ENCODE data around the gene CTNNBL1.

Gene CTNNBL1

GRCh38 chr20:37804584-37805566 lies 111.0 kb downstream of the CTNNBL1 start:
- H3K27ac ChIP-seq (ENCODE audit: low read depth, low read length), result no peak overlapping the region

GRCh38 chr20:37807471-37808232 lies 113.8 kb downstream of the CTNNBL1 start:
- Histone ChIP-seq H3K9me3 (ENCODE audit: control insufficient read depth in 1 of 2, low read length in 2 of 2) (no peaks in the 10 kb centered on the region), H3K9ac (ENCODE audit: low read depth in 1 of 2, low read length in 2 of 2) (no peak overlapping the region), H3K27me3 (ENCODE audit: control insufficient read depth in 1 of 2, insufficient read depth in 2 of 2, low read length in 2 of 2) (no peaks in the 10 kb centered on the region), H3K4me3 (ENCODE audit: low read depth in 1 of 2, low read length in 2 of 2) (no peak overlapping the region), H3K27ac (ENCODE audit: low read depth, low read length) (no peak overlapping the region), H3K4me1 (ENCODE audit: control insufficient read depth in 1 of 2, insufficient read depth in 2 of 2, low read length in 2 of 2) (peaks cover 7 to 14% of the 10 kb centered on the region in 2 donors), H3K36me3 (ENCODE audit: control insufficient read depth in 1 of 2, insufficient read depth in 2 of 2, low read length in 2 of 2) (peaks cover 15 to 55% of the 10 kb centered on the region in 2 donors)

More at GRCh38 chr20:37804584-37805566, 111.0 kb downstream of the CTNNBL1 start:
- no peaks in the 10 kb centered on the region for H3K9me3 ChIP-seq (ENCODE audit: control insufficient read depth in 1 of 2, low read length in 2 of 2)
- no peaks in the 10 kb centered on the region for H3K27me3 ChIP-seq (ENCODE audit: control insufficient read depth in 1 of 2, insufficient read depth in 2 of 2, low read length in 2 of 2)
- H3K4me1 ChIP-seq (ENCODE audit: control insufficient read depth in 1 of 2, insufficient read depth in 2 of 2, low read length in 2 of 2), result peaks cover 7 to 14% of the 10 kb centered on the region in 2 donors
- H3K36me3 ChIP-seq (ENCODE audit: control insufficient read depth in 1 of 2, insufficient read depth in 2 of 2, low read length in 2 of 2), result peaks cover 16 to 50% of the 10 kb centered on the region in 2 donors
- H3K9ac ChIP-seq (ENCODE audit: low read depth in 1 of 2, low read length in 2 of 2), result no peak overlapping the region
- H3K4me3 ChIP-seq (ENCODE audit: low read depth in 1 of 2, low read length in 2 of 2), result no peak overlapping the region

- no peak overlapping the region for H3K4me3 ChIP-seq (ENCODE audit: low read depth in 1 of 2, low read length in 2 of 2)
- H3K36me3 ChIP-seq (ENCODE audit: control insufficient read depth in 1 of 2, insufficient read depth in 2 of 2, low read length in 2 of 2), result peaks cover 13 to 47% of the 10 kb centered on the region in 2 donors
- no peak overlapping the region for H3K27ac ChIP-seq (ENCODE audit: low read depth, low read length)
Measured at GRCh38 chr20:37808233-37809070, 114.6 kb downstream of the CTNNBL1 start.

GRCh38 chr20:37810027-37810426 lies 116.2 kb downstream of the CTNNBL1 start:
- Histone ChIP-seq H3K4me1 (ENCODE audit: control insufficient read depth in 1 of 2, insufficient read depth in 2 of 2, low read length in 2 of 2) (peaks cover under 1 to 2% of the 10 kb centered on the region in 2 donors), H3K27ac (ENCODE audit: low read depth, low read length) (no peak overlapping the region), H3K36me3 (ENCODE audit: control insufficient read depth in 1 of 2, insufficient read depth in 2 of 2, low read length in 2 of 2) (peaks cover 13 to 36% of the 10 kb centered on the region in 2 donors), H3K4me3 (ENCODE audit: low read depth in 1 of 2, low read length in 2 of 2) (no peak overlapping the region), H3K9ac (ENCODE audit: low read depth in 1 of 2, low read length in 2 of 2) (no peak overlapping the region), H3K27me3 (ENCODE audit: control insufficient read depth in 1 of 2, insufficient read depth in 2 of 2, low read length in 2 of 2) (no peaks in the 10 kb centered on the region), H3K9me3 (ENCODE audit: control insufficient read depth in 1 of 2, low read length in 2 of 2) (no peaks in the 10 kb centered on the region)

More at GRCh38 chr20:37808233-37809070, 114.6 kb downstream of the CTNNBL1 start:
- H3K27me3 ChIP-seq (ENCODE audit: control insufficient read depth in 1 of 2, insufficient read depth in 2 of 2, low read length in 2 of 2), result no peaks in the 10 kb centered on the region
- H3K4me1 ChIP-seq (ENCODE audit: control insufficient read depth in 1 of 2, insufficient read depth in 2 of 2, low read length in 2 of 2), result peaks cover 7 to 12% of the 10 kb centered on the region in 2 donors
- H3K9ac ChIP-seq (ENCODE audit: low read depth in 1 of 2, low read length in 2 of 2), result no peak overlapping the region
- H3K9me3 ChIP-seq (ENCODE audit: control insufficient read depth in 1 of 2, low read length in 2 of 2), result no peaks in the 10 kb centered on the region

- H3K27ac ChIP-seq (ENCODE audit: low read depth, low read length), result no peak overlapping the region
- H3K27me3 ChIP-seq (ENCODE audit: control insufficient read depth in 1 of 2, insufficient read depth in 2 of 2, low read length in 2 of 2), result no peaks in the 10 kb centered on the region
- no peaks in the 10 kb centered on the region for H3K9me3 ChIP-seq (ENCODE audit: control insufficient read depth in 1 of 2, low read length in 2 of 2)
- no peaks in the 10 kb centered on the region for H3K4me1 ChIP-seq (ENCODE audit: control insufficient read depth in 1 of 2, insufficient read depth in 2 of 2, low read length in 2 of 2)
- no peaks in the 10 kb centered on the region for H3K36me3 ChIP-seq (ENCODE audit: control insufficient read depth in 1 of 2, insufficient read depth in 2 of 2, low read length in 2 of 2)
- H3K9ac ChIP-seq (ENCODE audit: low read depth in 1 of 2, low read length in 2 of 2), result no peak overlapping the region
- no peak overlapping the region for H3K4me3 ChIP-seq (ENCODE audit: low read depth in 1 of 2, low read length in 2 of 2)
Measured at GRCh38 chr20:37816003-37816402, 122.2 kb downstream of the CTNNBL1 start.

GRCh38 chr20:37816726-37817125 lies 122.9 kb downstream of the CTNNBL1 start:
- Histone ChIP-seq H3K9ac (ENCODE audit: low read depth in 1 of 2, low read length in 2 of 2) (no peak overlapping the region), H3K27me3 (ENCODE audit: control insufficient read depth in 1 of 2, insufficient read depth in 2 of 2, low read length in 2 of 2) (no peaks in the 10 kb centered on the region), H3K36me3 (ENCODE audit: control insufficient read depth in 1 of 2, insufficient read depth in 2 of 2, low read length in 2 of 2) (no peaks in the 10 kb centered on the region), H3K4me3 (ENCODE audit: low read depth in 1 of 2, low read length in 2 of 2) (no peak overlapping the region), H3K9me3 (ENCODE audit: control insufficient read depth in 1 of 2, low read length in 2 of 2) (no peaks in the 10 kb centered on the region), H3K4me1 (ENCODE audit: control insufficient read depth in 1 of 2, insufficient read depth in 2 of 2, low read length in 2 of 2) (no peaks in the 10 kb centered on the region), H3K27ac (ENCODE audit: low read depth, low read length) (no peak overlapping the region)

- Histone ChIP-seq H3K9ac (ENCODE audit: low read depth in 1 of 2, low read length in 2 of 2) (no peak overlapping the region), H3K4me3 (ENCODE audit: low read depth in 1 of 2, low read length in 2 of 2) (no peak overlapping the region), H3K9me3 (ENCODE audit: control insufficient read depth in 1 of 2, low read length in 2 of 2) (no peaks in the 10 kb centered on the region), H3K4me1 (ENCODE audit: control insufficient read depth in 1 of 2, insufficient read depth in 2 of 2, low read length in 2 of 2) (no peaks in the 10 kb centered on the region), H3K27ac (ENCODE audit: low read depth, low read length) (no peak overlapping the region), H3K36me3 (ENCODE audit: control insufficient read depth in 1 of 2, insufficient read depth in 2 of 2, low read length in 2 of 2) (no peaks in the 10 kb centered on the region), H3K27me3 (ENCODE audit: control insufficient read depth in 1 of 2, insufficient read depth in 2 of 2, low read length in 2 of 2) (no peaks in the 10 kb centered on the region)
Measured at GRCh38 chr20:37821696-37822095, 127.9 kb downstream of the CTNNBL1 start.

- Histone ChIP-seq H3K36me3 (ENCODE audit: control insufficient read depth in 1 of 2, insufficient read depth in 2 of 2, low read length in 2 of 2) (no peaks in the 10 kb centered on the region), H3K27me3 (ENCODE audit: control insufficient read depth in 1 of 2, insufficient read depth in 2 of 2, low read length in 2 of 2) (no peaks in the 10 kb centered on the region), H3K9me3 (ENCODE audit: control insufficient read depth in 1 of 2, low read length in 2 of 2) (no peaks in the 10 kb centered on the region), H3K4me3 (ENCODE audit: low read depth in 1 of 2, low read length in 2 of 2) (no peak overlapping the region), H3K9ac (ENCODE audit: low read depth in 1 of 2, low read length in 2 of 2) (no peak overlapping the region), H3K4me1 (ENCODE audit: control insufficient read depth in 1 of 2, insufficient read depth in 2 of 2, low read length in 2 of 2) (no peaks in the 10 kb centered on the region), H3K27ac (ENCODE audit: low read depth, low read length) (no peak overlapping the region)
Measured at GRCh38 chr20:37822141-37822601, 128.3 kb downstream of the CTNNBL1 start.

- no peak overlapping the region for H3K27ac ChIP-seq (ENCODE audit: low read depth, low read length)
- no peaks in the 10 kb centered on the region for H3K9me3 ChIP-seq (ENCODE audit: control insufficient read depth in 1 of 2, low read length in 2 of 2)
- no peaks in the 10 kb centered on the region for H3K27me3 ChIP-seq (ENCODE audit: control insufficient read depth in 1 of 2, insufficient read depth in 2 of 2, low read length in 2 of 2)
- no peaks in the 10 kb centered on the region for H3K36me3 ChIP-seq (ENCODE audit: control insufficient read depth in 1 of 2, insufficient read depth in 2 of 2, low read length in 2 of 2)
- no peaks in the 10 kb centered on the region for H3K4me1 ChIP-seq (ENCODE audit: control insufficient read depth in 1 of 2, insufficient read depth in 2 of 2, low read length in 2 of 2)
- no peak overlapping the region for H3K4me3 ChIP-seq (ENCODE audit: low read depth in 1 of 2, low read length in 2 of 2)
- no peak overlapping the region for H3K9ac ChIP-seq (ENCODE audit: low read depth in 1 of 2, low read length in 2 of 2)
Measured at GRCh38 chr20:37823296-37823980, 129.6 kb downstream of the CTNNBL1 start.

All from duodenal mucosa (tissue), 2 donors.